Breast epithelium (tissue), 3 donors: ENCODE data around the gene SLC25A48.

Experiments used
- POLR2A ChIP-seq: fragments of 450-650 bp; IDR thresholded peaks from one replicate; pipeline ENCODE4 v1.6.1; 2016; ENCODE audit warnings: antibody characterized with exemption, mild to moderate bottlenecking, moderate library complexity
- TF ChIP-seq, protein P1 (sequence below), 3 donors: fragments of 450-650 bp; IDR thresholded peaks; one replicate each; pipeline ENCODE4 v1.5.1; 2016 to 2017; ENCODE audit warnings: antibody characterized with exemption in 3 of 3, mild to moderate bottlenecking in 3 of 3, moderate library complexity in 3 of 3

- TF ChIP-seq, protein P1, sequence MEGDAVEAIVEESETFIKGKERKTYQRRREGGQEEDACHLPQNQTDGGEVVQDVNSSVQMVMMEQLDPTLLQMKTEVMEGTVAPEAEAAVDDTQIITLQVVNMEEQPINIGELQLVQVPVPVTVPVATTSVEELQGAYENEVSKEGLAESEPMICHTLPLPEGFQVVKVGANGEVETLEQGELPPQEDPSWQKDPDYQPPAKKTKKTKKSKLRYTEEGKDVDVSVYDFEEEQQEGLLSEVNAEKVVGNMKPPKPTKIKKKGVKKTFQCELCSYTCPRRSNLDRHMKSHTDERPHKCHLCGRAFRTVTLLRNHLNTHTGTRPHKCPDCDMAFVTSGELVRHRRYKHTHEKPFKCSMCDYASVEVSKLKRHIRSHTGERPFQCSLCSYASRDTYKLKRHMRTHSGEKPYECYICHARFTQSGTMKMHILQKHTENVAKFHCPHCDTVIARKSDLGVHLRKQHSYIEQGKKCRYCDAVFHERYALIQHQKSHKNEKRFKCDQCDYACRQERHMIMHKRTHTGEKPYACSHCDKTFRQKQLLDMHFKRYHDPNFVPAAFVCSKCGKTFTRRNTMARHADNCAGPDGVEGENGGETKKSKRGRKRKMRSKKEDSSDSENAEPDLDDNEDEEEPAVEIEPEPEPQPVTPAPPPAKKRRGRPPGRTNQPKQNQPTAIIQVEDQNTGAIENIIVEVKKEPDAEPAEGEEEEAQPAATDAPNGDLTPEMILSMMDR (IDR thresholded peaks at IDR 0.05) = no peak
- TF ChIP-seq POLR2A = no peak
Measured at GRCh38 chr5:135881819-135882218, 47.4 kb downstream of the SLC25A48 start.
